ENCODE measurements around the gene LRRC39.

DNA sequence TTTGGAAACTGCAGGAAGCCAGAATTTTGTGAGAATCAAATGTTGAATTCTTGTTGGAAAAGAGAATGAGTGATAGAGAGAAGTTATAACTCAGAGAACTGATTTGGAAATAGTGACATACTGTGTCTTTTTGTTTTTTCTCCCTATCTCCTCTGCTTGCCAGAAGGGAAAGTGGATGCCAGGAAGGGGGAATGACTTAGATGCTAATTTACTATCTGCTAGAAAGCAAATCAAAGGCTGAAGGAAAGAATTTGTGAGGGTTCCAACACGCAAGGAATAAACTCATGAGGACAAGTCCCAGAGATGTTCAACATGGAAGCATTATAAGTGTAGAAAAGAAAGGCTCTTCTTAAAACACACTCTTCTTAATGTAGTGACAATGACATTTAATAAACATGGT is 20.5 kb upstream of the LRRC39 start:
- TF ChIP-seq, protein P1, sequence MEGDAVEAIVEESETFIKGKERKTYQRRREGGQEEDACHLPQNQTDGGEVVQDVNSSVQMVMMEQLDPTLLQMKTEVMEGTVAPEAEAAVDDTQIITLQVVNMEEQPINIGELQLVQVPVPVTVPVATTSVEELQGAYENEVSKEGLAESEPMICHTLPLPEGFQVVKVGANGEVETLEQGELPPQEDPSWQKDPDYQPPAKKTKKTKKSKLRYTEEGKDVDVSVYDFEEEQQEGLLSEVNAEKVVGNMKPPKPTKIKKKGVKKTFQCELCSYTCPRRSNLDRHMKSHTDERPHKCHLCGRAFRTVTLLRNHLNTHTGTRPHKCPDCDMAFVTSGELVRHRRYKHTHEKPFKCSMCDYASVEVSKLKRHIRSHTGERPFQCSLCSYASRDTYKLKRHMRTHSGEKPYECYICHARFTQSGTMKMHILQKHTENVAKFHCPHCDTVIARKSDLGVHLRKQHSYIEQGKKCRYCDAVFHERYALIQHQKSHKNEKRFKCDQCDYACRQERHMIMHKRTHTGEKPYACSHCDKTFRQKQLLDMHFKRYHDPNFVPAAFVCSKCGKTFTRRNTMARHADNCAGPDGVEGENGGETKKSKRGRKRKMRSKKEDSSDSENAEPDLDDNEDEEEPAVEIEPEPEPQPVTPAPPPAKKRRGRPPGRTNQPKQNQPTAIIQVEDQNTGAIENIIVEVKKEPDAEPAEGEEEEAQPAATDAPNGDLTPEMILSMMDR (IDR thresholded peaks at IDR 0.05), result no peak
- no peak for TF ChIP-seq POLR2A (IDR thresholded peaks at IDR 0.05)
